Transverse colon (tissue), 3 donors: Measurements from ENCODE around the gene RMI2.

ENCODE experiments used
- CTCF ChIP-seq, 5 experiments: fragments of 200-600 bp in 3 of 5; fragments of 450-650 bp in 2 of 5; sonication (generic) in 3 of 5; IDR thresholded peaks; 1 replicate in 2 of 5; 2 replicates in 3 of 5; pipeline ENCODE4 v1.5.1; 2016 to 2017; ENCODE audit warnings: antibody characterized with exemption in 5 of 5, inconsistent platforms in 3 of 5, mild to moderate bottlenecking in 2 of 5, moderate library complexity in 1 of 5
- EP300 ChIP-seq: sonication (generic); formaldehyde crosslinking; IDR thresholded peaks from one replicate; pipeline ENCODE4 v1.6.1; 2017; ENCODE audit warnings: antibody characterized with exemption, low read depth

- TF ChIP-seq CTCF (IDR thresholded peaks at IDR 0.05): no peak
- TF ChIP-seq EP300: no peak
These were observed 26.4 kb upstream of the RMI2 start for GRCh38 chr16:11318817-11319216.
